Measurements from ENCODE around the gene TMPRSS7. TPM values are rescaled to one million over a fixed set of nuclear protein-coding genes. Genes with fewer than 3 reads are reported as not detected.

Gene TMPRSS7
- total and polyA plus RNA-seq, 2 of the 8 experiments (the other 6 are each of a cell fraction or from before 2014, with no cell fraction given), result not detected

- TF ChIP-seq USF2 (IDR thresholded peaks at IDR 0.05; ENCODE audit: low read length), result no peak
- TF ChIP-seq RXRA (IDR thresholded peaks at IDR 0.05; ENCODE audit: insufficient read depth, low read depth, low read length), result no peak
- no peak for TF ChIP-seq TAF1 (IDR thresholded peaks at IDR 0.05; ENCODE audit: low read depth, low read length)
- no peak for TF ChIP-seq BACH1 (IDR thresholded peaks at IDR 0.05; ENCODE audit: low read length)
These were observed 8.3 kb downstream of the TMPRSS7 start (continued) for GRCh38 chr3:112042842-112043280.
